IPS DF 4.7 (cell line): ENCODE results near the gene PRRG2.
"Not testable (repeated sequence)": the region's sequence is repeated elsewhere in the genome, so short reads cannot be mapped to it uniquely, and the experiment has no call there.

Source experiments
- DNase-seq: peaks from one replicate; pipeline ENCODE4 v3.0.0-alpha.2; 2013; ENCODE audit warnings: low spot score; ENCODE audit errors: extremely low read depth

Gene PRRG2

DNA sequence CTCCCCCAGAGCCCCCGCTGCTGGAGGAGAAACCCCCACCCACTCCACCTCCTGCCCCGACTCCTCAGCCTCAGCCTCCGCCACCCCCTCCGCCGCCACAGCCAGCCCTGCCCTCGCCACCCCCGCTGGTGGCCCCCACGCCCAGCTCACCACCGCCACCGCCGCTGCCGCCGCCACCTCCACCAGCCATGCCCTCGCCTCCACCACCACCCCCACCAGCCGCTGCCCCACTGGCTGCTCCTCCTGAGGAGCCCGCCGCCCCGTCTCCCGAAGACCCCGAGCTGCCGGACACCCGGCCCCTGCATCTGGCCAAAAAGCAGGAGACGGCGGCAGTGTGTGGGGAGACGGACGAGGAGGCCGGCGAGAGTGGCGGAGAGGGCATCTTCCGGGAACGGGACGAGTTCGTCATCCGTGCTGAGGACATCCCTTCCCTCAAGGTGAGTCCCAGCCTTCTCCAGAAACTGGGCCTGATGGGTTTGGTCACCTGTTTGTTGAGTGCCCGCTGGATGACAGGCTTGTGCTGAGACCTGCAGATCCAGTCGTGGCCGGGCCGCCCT, 20.4 kb downstream of the PRRG2 start:
- no peak for DNase-seq

DNA sequence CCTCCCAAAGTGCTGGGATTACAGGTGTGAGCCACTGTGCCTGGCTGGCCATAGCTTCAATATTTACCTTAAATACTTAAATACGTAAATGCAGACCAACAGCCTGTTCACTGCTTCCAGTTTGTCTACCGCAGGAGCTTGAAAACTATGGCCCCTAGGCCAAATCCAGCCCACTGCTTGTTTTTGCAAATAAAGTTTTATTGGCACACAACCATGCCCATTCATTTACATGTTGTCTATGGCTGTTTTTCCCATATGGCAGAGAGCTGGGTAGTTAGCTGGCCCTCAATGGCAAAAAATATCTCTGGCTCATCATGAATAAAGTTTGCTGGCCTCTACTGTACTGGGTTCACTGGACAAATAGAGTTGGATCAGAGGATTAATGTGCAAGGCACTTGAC, 21.7 kb downstream of the PRRG2 start:
- DNase-seq: no peak

DNA sequence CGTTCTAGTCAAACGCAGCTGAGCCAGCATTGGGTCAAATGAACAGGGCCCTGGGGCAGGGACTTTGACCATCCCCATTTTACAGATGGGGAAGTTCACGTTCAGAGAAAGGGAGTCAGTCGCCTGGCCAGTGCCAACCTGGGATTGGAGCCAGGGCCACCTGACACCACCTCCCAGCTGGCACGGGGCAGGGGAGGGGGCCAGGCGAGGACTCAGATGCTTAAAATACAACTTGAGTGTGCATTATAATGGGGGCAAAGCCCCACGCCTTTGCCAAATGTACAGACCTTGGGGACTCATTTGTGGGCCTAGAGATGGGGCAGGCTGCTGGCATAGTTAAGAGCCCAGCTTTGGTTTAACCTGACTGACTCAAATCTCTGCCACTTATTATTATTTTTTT, 24.5 kb downstream of the PRRG2 start:
- no peak for DNase-seq

DNA sequence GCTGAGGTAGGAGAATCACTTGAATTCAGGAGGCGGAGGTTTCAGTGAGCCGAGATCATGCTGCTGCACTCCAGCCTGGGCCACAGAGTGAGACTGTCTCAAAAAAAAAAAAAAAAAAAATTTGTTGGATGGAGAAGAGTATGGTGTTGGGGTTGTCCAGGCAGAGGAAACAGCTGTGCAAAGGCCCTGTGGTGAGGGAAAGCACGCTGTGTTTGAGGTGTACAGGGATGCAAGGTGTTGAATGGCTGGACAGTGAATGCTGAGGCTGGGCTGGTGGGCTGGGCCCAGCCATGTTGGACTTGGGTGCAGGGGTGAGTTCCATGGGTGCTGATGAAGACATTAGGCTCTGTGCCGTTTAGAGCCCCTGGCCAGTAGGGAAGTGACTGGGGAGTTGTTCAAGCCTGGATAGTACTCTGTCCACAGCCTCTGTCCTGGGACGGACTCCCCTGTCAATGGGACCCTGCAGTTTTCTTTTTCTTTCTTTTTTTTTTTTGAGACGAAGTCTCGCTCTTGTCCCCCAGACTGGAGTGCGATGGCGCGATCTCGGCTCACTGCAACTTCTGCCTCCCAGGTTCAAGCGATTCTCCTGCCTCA, 28.5 kb downstream of the PRRG2 start:
- DNase-seq: no peak

DNA sequence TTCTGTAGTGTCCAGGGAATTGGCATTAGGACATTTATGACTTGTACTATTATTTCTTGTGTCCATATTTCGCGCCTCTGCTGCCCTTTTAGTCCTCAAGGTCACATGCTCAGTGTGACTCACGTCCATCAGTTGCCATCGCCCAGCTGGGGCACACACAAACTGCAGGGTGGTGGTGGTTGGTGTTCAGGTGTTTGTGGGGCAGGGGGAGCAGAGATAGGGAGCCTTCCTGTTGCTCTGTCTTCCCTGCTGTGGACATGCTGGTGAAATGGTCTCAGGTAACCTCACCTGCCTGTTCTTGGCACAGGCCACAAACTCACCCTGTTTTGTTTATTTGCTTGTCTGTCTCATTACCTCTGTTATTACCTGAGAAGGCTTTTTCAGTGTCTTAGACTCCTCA, 32.3 kb downstream of the PRRG2 start:
- no peak for DNase-seq

DNA sequence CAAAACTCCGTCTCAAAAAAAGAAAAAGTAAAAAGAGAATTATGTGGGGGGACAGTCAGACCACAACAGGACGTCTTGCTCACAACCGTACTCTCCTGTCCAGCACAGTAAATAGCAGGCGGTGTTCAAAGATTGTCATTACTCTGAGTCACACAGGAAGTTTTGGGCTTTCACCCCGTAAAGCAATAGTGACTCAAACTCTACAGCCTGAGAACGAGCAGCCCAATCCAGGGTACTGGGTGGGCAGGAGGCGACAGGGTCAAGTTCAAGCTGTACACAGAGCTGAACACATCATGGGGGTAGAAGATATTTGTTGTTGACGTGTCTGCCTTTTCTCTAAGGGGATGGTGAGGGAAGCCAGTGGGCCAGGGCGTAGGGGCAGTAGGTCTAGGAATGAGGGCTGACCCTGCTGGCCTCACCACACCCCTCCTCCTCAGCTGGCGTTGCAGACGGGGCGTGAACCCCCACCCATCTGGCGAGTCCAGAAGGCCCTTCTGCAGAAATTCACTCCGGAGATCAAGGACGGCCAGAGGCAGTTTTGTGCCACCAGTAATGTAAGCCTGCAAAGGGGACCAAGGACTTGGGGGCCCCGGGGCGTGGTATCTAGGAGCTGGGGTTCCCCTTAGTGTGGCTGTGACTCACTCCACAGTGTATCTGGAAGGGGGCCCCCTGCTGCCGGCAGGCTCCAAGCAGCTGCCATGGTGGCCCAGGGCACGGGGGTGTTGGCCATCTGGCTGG, 33.1 kb downstream of the PRRG2 start:
- no peak for DNase-seq

DNA sequence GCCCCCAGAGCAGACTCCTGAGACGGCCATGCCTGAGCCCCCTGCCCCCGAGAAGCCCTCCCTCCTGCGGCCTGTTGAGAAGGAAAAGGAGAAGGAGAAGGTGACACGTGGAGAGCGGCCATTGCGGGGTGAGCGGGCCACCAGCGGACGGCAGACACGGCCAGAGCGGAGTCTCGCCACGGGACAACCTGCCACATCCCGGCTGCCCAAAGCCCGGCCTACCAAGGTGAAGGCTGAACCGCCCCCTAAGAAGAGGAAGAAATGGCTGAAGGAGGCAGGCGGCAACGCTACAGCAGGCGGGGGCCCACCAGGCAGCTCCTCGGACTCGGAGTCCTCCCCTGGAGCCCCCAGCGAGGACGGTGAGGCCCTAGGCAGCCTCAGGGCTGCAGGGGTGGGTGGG, 34.7 kb downstream of the PRRG2 start:
- DNase-seq: no peak

DNA sequence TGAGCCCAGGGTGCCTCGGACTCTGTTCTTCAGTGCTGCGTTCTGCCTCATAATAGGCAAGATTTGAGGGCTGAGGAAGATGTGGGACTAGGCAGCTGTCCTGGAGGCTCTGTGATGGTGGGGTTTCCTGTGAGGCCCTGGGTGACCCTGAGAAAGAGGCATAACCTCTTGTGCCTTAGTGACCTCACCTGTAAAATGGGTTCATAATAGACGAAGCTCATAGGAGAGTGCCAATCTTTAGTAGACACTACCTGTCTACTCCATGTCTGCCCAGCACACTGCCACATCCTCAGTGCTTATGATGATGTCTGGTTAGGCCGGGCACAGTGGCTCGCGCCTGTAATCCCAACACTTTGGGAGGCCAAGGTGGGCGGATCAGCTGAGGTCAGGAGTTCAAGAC, 35.4 kb downstream of the PRRG2 start:
- no peak for DNase-seq

DNA sequence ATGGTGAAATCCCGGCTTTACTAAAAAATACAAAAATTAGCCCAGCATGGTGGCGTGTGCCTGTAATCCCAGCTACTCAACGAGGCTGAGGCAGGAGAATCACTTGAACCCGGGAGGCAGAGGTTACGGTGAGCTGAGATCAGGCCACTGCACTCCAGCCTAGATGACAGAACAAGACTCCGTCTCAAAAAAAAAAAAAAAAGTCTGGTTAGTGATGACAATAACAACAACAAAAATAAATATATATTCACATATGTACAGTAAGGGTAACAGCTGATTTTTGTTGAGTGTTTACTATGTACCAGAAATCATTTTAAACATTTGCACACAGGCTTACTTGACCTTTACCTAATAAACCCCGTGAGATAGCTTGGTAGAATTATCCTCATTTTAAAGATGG, 35.8 kb downstream of the PRRG2 start:
- no peak for DNase-seq

DNA sequence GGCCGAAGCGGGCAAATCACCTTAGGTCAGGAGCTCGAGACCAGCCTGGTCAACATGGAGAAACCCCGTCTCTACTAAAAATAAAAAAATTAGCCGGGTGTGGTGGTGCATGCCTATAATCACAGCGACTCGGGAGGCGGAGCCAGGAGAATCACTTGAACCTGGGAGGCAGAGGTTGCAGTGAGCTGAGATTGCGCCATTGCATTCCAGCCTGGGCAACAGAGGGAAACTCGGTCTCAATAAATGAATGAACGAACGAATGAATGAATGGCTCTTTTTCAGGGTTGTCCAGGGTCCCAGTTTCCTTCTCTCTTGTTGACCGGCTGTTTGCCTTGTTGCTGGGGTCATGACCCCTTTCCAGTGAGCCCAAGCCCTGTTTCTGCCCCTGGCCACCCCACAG, 36.7 kb downstream of the PRRG2 start:
- DNase-seq: not testable (repeated sequence)

DNA sequence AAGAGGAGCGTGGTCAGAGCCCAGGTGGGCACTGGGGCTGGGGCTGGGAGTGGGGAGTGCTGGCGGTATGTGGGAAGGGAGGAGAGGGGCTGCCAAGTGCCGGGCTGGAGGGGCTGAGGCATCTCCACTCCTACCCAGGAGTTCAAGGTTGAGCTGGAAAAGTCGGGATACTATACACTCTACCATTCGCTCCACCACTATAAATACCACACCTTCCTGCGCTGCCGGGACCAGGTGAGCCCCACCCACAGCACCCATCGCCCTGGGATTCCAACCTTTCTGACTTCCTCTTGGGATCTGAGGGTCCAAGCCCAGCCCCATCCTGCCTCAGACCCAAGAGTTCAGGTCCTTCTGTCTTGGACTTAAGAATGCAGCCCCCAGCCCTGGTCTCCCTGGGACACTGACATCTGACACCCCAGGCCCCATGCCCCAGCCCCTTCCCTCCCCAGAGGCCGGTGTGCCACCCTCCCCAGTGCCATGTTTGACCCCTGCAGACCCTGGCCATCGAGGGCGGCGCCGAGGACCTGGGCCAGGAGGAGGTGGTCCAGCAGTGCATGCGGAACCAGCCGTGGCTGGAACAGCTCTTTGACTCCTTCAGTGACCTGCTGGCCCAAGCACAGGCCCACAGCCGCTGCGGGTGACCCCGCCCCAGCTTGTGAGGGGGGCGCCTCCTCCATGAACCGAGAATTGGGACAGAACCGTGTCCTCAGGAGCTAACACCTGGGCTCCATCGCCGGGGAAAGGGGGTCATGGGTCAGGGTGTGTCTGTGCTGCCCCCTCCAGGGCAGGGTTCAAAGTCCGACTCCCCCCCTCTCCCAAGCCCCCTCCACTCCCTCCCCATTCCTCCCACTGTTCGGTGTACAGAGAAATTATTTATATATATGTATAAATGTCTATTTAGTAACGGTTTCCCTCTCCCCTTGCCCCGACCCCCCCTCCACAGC, 44.1 kb downstream of the PRRG2 start:
- DNase-seq: no peak

DNA sequence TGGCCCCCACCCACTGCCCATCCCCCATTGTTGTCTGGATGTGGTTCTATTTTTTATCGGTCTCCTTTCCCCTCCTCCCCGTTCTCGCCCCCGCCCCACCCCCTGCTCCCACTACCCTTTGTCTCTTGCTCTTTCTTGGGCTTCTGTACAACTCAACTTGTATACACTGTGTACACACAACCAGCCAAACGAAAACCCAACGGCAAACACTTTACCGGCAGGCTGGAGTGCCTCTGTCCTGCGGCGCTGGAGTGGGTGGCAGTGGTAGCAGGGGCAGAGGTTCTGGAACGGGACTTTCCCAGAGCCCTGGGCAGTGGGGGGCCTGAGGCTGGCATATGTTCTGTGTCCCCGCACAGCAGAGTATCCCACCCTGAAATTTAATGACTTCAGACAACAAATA, 45.1 kb downstream of the PRRG2 start:
- no peak for DNase-seq

DNA sequence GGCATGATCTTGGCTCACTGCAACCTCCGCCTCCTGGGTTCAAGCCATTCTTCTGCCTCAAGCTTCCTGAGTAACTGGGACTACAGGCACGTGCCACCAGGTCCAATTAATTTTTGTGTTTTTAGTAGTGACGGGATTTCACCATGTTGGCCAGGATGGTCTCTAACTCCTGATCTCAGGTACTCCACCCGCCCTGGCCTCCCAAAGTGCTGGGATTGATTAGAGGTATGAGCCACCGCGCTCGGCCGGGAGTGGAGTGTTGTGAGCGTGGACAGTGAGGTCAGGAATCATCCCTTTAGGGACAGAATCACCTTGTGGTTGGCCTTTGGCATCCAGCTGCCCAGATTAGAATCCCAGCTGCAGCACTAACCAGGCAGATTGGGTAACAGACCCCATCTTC, 48.5 kb downstream of the PRRG2 start:
- no peak for DNase-seq

DNA sequence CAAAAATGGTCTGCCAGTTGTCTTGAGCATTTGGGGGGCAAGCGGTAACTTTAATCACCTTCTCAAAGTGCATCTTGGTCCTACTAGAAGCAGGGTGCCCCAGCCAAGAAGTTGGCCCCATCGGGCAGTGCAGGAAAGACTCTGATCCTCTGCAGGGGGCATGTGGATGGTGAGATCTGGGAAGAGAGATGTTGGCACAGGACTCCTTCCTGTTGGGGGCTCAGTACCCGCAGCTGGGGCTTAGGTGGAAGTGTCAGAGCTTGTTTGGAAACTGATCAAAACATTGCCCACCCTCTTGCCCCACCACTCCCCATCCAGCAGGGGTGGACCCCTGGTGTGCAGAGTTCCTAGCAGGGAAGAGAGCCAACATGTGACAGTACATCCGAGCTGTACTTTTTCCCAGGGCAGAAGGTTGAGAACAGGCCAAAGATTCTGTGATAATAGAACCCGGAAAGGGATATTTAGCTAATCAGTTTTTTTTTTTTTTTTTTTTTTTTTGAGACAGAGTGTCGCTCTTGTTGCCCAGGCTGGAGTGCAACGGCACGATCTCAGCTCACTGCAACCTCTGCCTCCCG, 50.0 kb downstream of the PRRG2 start:
- DNase-seq: no peak

DNA sequence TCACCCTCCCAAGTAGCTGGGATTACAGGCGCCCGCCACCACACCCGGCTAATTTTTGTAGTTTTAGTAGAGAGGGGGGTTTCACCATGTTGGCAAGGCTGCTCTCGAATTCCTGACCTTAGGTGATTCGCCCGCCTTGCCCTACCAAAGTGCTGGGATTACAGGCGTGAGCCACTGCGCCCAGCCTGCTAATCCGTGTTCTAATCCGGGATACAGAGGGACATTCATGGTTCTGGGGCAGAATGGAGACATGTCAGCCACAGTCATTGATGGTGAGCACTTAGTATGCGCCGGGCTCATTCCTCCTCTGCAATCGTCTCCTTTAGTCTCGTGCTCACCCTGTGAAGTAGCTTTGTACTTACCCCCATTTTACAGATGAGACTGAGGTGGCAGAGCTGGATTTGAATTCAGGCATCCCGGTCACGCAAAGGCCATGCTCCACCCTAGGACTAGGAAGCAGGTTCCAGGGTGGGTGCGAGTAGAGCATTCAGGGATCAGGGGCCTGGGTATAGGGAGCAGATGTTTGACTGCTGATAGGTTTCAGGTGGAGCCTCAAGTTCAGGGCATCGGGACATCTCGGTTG, 50.6 kb downstream of the PRRG2 start:
- DNase-seq: no peak

DNA sequence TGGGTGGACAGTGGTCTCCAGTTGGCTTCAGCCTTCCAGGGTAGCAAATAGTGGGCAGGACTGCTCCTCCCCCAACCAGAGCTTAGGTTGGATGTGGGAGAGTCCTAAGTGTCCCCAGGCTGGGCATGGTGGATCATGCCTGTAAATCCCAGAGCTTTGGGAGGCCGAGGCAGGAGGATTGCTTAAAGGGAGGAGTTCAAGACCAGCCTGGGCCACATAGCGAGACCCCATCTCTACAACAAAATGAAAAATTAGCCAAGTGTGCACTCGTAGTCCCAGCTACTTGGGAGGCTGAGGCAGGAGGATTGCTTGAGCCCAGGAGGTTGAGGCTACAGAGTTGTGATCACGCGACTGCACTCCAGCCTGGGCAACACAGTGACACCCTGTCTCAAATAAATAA, 51.5 kb downstream of the PRRG2 start:
- DNase-seq: no peak

DNA sequence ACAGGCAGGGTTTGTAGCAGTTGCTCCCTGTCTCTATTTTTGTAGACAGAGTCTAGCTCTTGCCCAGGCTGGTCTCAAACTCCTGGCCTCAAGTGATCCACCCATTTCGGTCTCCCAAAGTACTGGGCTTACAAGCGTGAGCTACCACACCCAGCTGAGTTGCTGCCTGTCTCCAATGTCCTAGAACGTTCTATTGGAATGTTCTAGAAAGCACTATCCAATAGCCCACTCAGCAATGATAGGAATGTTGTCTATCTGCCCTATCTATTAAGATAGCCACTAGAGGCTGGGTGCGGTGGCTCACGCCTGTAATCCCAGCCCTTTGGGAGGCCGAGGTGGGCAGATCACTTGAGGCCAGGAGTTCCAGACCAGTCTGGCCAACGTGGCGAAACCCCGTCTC, 52.2 kb downstream of the PRRG2 start:
- DNase-seq: not testable (repeated sequence)

DNA sequence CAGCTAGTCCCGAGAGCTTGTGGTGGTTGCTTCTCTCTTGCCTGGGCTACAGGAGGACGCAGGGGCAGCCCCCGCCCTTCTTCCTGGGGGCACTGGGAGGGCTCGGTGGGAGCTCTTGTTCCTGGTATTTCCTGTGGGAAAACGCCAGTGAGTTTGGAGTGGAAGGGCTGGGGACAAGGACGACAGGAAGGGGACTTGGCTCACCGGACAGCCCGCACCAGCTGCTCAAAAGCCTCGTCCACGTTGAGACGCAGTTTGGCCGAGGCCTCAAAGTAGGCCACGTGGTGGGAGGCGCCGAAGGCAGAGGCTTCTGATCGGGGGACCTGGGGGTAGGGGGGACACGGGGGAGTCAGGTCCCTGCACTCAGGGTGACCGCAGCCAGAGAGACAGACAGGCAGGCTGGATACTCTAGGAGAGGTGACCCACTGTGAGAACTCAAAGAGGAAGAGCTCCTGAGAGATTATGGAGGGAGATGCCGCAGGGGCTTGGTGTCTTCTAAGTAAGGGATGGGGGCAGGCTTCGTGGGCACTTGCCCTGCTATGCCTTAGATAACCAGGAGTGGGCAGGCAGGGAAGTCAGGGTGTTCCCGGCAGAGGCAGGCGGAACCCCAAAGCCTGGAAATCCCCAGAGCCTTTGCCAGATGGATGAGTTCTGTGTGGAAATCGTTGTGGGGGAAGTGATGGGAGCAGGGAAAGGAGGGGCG, 54.6 kb downstream of the PRRG2 start:
- no peak for DNase-seq

DNA sequence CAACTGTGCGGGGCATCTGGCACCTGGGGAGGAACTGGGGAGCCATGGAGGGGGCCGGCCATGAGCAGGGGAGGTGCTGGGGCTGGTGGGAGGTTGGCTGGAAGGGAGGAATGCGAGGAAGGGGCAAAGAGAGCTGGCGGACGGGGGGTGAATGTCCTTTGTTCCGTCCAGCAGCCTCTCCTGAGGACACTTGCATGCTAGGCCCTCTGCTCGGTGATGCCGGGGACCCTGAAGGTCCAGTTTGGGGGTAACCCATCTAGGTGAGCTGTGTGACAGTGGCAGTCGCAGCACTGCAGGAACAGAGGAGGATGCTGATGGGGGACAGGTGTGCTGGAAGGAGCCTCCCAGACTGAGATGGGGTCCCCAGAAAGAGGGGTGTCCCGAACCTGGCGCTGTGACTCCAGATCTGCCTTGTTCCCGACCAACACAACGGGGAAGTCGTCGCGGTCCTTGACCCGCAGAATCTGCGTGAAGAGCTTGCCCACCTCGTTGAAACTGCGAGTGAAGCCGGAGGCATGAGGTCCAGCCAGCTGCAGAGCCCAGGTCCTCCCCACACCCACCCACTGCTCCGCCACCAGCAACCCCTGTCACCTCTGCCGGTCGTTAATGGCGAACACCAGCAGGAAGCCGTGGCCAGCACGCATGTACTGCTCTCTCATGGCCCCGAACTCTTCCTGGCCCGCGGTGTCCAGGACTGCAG, 55.3 kb downstream of the PRRG2 start:
- DNase-seq: no peak
